Stimulated activated CD8-positive, alpha-beta memory T cell treated with anti-CD3 and anti-CD28 coated beads, Interleukin-7, amount 100 ng/mL, for 4 hours (primary cell): Measurements from ENCODE around the gene GNG12.

Experiments used
- DNase-seq, 2 donors: peaks; one replicate each; pipeline ENCODE4 v3.0.0-alpha.2; 2020; ENCODE audit warnings: low read depth in 2 of 2

Gene GNG12

DNA sequence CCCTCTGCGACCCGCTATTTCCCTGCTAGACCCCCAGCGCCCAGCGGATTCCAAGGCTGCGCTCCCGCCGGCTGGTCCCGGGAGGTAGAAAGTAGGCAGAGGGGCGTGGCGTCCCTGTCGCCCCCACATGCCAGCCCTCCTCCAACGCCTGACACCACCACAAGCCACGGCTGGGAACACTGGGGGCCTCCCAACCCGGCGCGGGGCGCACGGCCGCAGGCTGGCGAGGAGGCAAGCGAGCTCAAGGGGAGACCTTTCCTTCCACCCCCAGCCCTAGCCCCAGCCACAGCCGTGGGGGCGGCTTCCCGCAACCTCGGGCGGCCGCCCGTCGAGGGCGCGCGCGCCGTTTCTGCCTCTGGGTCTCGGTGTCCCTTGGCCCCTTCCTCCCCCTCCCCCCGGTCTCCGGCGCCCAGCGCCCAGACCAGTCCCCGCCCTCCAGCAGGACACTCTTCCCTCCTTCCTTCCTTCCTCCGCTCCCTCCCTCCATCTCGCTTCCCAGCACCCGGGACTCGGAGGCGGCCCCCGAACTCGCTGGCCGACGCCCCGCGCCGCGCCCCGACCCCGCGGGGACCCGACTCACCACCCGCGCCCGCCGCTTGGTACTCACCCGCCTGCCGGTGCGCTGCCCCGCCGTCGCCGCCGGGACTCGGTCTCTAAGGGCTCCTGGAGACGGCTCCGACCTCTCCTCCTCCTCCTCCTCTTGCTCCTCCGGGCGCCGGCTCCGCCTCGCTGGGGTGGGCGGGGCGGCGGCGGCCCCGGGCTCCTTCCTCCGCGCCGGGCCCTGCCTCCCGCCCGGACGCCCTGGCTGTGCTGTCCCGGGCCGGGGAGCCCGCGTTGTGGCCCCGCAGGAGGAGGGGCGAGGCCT is at the start of gene GNG12:
GNG12 (minus strand) TSS at position 731 of the 865 bp plus-strand sequence. CDS start 125,781 bp downstream, outside the sequence.
- no peak for DNase-seq

DNA sequence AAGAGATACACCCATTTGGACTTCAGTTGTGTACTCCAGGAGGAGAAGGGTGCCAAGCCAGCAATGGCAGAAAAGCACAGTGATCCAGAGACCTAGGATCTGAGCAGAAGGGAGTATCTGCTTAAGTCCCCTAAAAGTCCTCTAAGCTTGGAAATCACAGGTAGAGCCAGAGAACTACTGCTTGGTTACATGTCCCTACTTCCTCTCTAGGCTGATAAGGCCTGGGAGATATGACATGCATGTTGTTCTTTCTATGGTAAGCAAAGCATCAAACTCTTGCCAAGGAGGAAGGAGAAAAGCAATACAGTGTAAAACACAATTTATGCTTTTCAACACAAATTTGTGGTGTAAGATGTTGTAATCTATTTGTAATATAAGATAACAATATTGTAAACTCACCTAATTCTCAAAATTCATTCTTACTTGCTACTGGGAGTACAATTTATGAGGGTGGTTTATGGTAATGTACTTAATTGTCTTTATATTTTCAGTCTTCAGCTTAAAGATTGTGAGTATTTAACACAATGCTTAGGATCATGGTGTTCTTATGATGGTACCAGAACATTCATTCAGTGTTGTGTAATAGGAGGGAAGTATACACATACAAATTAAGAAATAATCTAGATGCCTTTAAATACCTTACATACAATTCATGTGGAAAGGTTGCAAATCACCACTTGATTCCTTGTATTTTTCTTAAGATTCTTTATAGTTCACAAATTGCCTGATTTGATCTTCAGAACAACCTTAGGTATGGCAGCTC is 49.1 kb upstream of the GNG12 start:
- DNase-seq, result no peak

DNA sequence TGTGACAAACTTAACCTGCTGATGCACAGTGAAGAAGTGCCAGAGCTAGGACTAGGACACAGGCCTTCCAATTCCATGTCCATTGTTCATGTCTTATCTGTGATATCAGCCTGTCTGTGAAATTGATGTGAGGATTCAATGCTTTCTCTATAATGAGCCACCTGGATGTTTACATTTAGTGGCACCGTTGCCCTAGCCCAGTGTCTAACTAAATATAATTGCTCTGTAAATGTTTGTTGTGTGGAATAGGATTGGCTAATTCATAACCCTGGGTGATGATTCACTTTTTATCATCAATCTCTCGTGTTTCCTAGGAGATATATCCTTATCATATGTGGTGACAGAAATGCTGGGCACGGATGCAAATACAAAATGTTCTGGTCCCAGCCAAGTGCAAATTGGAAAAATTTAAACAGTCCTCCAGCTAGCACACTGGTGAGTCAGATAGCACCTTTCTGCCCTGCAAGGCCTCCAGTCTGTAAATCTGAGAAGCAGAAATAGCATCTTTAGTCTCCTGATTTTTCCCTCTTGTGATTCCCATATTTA is 46.9 kb upstream of the GNG12 start:
- no peak for DNase-seq

DNA sequence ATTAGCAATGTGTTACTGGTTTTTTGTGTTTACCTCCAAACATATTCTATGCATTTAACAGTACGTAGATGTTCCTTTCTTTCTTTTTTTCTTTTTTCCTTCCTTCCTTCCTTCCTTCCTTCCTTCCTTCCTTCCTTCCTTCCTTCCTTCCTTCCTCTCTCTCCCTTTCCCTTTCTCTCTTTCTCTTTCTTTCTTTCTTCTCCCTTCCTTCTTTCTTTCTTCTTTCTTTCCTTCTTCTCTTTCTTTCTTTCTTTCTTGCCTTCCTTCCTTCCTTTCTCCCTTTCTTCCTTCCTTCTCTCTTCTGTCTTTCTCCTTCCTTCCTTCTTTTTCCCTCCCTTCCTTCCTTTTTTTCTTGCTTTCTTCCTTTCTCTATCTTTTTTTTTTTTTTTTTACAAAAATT is 46.2 kb upstream of the GNG12 start:
- DNase-seq, result no peak

DNA sequence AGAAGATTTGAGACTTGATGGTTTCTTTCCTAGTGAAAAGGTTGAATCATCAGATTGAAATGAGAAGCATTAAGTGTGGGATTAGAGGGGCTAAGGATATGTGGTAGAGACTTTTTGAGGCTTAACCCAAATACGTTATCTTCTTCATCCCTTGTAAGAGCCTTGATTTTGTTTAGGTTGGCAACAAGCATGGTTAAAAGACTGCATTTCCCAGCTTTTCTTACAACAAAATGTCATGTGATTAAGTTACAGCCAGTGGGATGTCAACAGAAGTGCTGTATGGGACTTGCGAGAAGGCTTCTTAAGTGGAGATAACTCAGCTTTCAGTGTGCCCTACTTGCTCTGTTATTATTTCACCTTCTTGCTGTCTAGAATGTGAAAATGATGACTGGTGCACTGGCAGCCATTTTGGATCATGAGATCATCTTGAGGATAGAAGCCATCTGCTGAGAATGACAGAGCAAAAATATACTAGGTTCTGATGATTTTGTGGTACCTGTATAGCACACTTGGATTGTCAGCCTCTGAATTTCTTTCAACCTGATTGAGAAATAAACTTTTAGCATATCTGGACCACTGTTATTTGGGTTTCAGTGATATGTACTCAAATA is 41.3 kb upstream of the GNG12 start:
- no peak for DNase-seq

DNA sequence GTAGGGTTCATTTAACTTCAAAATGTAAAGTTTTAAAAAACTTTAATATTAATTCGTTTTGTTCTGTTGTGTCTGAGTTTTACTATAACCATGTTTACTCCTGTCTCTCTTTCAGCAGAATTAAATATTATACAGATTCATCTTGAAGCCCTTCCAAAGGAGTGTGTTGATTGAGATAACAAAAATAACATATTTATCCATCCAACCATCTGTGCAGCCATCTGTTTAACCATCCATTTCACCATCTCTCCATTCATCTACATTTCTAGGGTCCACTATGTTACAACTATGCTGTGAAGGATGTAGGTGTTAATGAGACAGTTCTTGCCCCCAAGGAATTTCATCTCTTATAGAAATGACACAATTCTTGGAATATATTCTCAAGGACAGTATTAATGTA is 36.0 kb upstream of the GNG12 start:
- DNase-seq, result no peak

DNA sequence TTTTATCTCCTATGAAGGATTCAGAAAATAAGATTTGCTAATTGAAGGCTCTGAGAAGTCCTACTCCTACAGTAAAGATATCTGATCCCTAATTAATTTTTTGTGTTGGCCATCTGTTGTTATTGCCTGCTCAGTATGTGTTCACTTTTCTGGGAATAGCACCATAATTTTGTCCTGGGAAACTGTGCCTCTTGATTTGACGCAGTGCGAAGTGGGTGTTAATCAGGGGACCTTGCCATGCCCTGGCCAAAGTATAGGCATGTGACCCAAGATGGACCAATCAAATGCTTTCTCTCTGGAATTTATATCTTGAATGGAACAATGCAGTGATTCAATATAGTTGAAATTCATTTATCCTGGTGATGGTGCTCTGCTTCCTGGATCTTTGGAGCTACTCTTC is 30.4 kb upstream of the GNG12 start:
- DNase-seq, result no peak

DNA sequence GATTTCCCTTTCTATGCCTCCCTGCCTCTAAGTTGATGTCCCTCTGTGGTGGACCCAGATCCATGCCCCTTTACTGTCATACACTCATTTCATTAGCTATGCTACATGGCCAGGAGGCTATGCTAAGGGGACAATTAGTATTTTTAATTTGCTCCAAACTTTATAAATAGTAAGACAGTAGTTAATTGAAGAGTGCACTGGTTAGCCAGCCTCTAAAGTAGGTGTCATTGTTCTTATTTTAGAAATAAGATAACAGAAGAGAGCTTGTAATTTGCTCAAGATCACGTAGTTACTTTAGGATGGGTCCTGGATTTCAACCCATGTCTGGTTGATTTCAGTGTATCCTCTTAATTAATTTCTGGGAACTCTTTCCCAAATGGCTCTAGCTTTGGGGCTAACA is 29.4 kb upstream of the GNG12 start:
- DNase-seq, result no peak

DNA sequence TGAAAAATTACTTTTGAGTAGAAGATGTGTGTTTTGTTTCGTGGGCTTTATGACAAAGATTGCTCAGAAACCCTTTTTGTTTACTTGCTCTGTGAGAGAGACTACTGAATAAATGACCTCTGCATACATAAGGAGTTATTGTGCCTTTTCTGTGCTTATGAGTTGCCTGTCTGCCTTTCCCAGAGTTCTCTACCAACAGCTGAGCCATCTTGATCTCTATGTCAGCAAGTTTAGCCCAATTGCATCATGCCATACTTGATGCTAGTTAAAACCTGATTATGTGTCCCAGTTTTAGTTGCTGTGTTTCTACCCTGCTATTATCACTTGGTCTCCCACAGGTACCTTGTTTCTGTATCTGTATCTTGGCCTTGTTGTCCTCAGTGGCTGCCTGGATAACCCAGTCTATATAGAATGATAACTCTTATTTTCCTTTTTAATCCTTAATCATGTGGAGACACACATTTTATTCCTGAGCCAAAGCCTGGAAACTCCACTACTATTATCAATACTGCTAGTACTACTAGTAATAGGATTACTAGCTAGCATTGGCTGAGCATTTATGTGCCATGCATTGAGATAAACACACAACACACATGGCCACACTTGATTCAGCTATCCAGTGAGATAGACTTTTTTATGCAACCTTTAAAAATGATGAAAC is 28.7 kb upstream of the GNG12 start:
- DNase-seq, result no peak

DNA sequence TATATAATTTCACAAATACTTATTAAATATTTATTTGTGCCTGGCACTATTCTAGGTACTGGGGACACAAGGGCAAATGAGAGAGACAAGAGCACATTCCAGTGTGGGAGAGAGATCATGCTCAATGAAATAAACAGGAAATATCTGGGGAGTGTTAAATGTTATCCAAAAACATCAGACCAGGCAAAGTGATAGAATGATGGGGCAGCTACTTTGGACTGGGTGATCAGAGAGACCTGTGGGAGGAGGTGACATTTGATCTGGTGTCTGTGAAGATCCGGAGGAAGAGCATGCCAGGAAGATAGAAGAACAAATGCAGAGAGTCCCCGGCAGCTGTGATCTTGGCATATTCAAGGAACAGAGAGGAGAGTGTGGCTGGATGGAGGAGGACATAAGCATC is 27.5 kb upstream of the GNG12 start:
- DNase-seq, result no peak

DNA sequence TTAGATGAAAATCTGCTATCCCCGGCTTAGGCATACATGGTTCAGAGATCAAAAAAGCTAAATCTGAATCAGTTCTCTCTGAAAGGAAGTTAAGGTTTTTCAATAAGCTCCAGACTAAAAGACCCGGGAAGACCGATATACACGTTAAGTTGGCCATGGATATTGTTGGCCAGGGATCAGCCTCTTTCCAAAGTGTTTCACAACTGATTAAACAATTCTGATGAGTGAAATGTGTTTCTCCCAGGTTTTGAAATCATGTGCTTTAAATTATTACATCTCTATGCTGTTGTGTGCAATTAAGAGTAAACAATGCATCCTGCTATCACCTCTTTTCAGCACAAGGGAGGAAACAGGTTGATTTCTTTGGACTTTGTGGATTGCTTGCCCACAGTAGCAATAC is 23.7 kb upstream of the GNG12 start:
- DNase-seq, result no peak

DNA sequence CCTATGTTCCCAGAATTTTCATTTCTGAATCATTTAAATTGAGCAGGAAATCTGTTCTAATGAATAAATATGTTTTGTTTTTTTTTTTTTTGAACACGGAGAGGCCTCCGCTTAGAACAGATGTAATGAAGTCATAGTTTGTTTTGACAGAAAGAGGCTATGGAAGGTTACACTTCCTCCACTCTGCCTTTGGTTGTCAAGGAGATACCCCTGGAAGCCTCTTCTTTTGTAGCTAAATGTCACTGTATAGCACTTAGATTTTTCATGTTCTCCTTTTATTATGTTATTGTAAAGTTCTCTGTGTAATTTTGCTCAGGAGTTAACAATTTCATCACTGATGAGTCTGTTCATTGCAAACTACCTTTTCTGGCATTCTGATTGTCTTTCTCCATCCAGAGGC is 22.7 kb upstream of the GNG12 start:
- no peak for DNase-seq

DNA sequence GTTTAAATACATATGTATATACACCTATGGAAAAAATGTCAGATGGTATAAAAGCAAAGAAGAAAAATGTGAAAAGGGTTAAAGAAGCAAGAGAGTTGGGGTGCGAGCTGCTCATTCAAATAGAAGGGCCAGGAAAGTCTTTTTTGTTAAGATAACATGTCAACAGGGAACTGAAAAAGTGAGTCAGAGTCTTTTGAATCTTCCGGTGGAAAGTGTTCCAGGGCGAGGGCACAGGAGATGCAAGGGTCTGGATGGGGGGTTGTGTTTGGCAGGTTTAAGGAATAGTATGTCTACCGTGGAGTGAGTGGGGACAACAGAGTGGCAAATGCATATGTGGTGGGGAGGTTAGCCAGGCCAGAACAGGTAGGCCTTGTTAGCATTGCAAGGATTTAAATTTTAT is 22.2 kb upstream of the GNG12 start:
- DNase-seq, result no peak

DNA sequence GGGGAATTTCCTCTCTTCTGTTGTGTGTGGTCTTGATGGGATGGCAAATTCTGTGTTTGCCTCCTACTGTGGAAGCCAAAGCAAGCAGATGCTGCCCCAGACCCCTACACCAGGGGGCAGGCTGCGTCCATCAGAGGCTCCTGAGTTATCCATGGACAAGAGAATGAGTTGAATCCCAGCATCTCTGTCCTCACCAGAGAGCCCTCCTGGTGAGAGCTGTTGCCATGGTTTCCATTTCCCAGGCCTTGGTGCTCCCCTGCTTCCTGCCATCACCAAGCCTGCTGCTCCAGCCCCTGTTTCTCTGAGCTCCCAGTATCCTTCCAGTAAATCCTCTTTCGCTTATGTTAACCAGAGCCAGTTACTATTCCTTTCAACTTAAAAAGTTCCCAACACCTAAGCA is 20.4 kb upstream of the GNG12 start:
- no peak for DNase-seq

DNA sequence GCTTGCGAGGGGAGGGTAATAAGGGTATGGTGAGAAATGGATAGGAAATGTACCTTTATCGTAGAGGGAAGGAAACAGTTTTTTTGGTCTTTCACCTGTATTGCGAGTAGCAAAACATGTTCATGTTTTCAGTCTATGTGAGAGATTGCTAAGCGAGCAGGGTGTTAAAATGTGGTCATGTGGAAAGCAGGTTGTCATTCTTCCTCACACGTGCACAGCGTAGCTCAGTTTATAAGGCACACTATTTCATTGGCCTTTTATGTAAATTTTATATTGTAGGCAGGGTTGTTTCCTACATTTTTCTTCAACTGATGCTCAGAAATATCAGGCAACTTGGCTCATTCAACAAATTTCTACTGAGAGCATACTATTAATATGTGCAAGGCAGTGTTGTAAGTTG is 18.5 kb upstream of the GNG12 start:
- DNase-seq, result no peak

DNA sequence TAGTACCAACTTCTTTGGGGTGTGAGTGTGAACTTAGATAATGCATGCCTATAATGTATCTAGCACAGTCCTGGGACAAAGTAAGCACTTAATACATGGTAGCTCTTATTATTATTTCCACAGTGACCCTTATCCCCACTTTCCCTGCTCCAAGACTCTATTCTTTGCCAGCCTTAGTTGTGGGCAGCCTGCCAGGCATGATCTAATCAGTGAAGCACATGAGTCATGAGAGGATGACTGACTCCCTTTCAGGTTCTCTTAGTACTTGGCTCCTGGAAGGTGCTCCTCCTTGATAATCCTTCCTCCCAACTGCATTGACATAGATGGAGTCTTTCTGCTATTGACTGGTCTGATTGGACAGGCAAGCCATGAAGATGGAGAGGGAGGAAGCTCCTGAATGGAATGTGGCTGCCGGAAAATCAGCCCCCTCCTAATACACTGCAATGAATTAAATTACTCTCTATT is 17.4 kb upstream of the GNG12 start:
- no peak for DNase-seq

DNA sequence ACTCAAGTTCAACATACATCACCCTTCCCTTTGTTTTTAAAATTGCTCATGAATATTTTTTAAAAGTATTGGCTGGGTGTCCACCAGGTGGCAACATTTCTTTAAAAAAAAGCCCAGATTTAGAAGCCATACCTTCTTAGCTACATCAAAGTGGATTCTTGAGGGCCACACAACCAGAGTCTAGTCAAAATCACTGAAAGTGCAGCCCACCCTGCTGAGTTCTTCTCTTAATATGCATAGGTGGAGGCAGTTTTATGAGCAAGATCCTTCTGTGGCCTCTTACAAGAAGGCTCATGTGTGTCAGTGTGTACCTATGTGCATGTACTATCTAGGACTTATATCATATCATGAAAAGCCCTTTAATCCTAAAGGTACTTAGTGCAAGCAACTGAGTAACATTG is 16.9 kb upstream of the GNG12 start:
- DNase-seq, result no peak

DNA sequence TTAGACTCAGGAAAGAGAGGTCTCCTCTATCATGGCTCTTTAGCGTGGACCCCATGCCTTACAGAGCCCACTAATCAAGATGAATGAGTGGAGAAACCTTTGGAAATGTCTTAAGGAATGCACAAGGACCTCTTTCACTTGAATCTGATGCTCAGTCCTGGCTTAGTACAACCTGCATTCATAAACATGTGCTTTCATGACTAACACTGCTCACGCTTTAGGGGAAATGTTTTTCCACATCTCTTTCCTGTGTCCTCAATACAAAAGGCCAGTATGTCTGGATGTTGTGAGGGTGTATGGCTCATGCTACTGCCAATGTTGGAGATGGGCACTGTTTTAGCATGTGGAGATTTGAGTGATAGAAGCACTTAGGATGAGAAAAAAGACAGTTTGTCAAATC is 14.2 kb upstream of the GNG12 start:
- no peak for DNase-seq

DNA sequence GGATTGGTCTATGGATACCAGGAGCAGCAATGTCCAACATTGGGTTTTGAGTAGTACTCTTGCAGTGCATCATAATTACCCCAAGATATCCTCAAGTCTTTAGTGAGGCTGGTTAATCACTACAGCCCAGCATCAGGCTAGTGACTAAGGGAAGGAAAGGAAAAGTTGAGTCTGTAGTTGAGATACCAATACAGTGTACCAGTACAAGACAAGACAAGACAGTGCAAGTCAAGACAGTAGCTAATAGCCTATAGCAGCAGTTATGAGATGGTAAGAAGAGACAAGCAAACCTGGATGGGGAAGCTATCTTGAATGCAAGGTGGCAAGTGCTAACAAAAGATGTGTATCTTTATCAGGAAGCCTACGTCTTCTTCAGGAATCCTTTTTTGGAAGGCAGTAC is 13.3 kb upstream of the GNG12 start:
- DNase-seq, result no peak

DNA sequence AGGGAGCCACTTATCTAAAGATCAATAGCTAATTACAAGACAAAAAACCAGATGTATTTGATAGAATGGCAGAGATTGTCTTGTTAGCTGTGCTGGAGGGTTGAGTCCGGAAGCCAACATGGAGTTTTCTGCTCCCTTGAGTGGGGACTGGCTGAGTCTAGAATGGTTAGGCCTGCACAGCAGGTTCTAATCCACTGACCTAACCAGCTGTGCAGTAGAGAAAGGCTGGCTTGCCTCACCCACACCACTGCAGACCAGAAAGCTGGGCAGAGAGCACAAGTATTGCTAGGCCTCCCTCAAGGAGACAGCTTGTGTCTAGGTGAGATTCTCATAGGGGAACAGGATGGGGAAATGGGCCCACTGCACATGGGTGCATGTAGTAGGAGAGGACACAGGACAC is 11.7 kb upstream of the GNG12 start:
- no peak for DNase-seq

DNA sequence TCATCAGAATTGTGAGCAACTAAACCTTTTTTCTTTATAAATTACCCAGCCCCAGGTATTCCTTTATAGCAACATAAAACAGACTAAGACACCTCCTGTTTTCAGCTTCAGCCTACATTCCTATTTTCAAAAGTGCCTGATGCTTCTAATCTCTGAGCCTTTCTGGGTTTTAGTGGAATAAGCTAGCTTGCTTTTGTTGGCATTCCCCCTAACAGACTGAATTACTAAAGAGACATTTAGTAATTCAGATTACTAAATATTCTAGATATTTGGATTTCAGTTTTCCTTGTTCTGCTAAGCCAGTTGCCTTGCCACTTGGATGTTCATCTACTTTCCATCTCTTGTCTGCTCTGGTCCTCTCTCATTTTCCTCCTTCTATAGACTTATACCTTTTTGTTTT is 10.5 kb upstream of the GNG12 start:
- no peak for DNase-seq

DNA sequence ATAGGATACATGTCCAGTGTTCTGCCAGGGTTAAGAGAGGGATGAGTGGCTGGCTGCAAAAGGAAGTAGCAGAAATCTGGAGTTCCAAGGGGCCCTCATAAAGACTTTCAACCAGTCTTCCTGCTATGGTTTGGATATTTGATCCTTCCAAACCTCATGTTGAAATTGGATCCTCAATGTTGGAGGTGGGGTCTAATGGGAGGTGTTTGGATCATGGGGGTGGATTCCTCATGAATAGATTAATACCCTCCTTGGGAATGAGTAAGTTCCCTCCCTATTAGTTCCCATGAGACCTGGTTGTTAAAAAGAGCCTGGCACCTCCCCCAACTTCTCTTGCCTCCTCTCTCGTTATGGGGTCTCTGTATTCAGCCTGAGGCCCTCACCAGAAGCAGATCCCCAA is 10.1 kb upstream of the GNG12 start:
- no peak for DNase-seq
